K562 (cell line): ENCODE measurements around the gene YAF2. TPM values are rescaled to one million over a fixed set of nuclear protein-coding genes. Genes with fewer than 3 reads are reported as not detected.

Experiments used
- ATF1 ChIP-seq, 2 experiments: fragments of 450-650 bp in 1 of 2; IDR thresholded peaks; 2 replicates each; pipeline ENCODE4 v1.6.1; 2016; ENCODE audit warnings: missing compliant biosample characterization in 1 of 2, missing genetic modification characterization in 1 of 2
- CEBPB ChIP-seq: fragments of 450-650 bp; IDR thresholded peaks from 2 replicates; pipeline ENCODE4 v1.6.1; 2016; ENCODE audit warnings: missing genetic modification characterization, missing compliant biosample characterization
- EP300 ChIP-seq: IDR thresholded peaks from 2 replicates; pipeline ENCODE4 v1.6.1; 2012; ENCODE audit warnings: low read length, improper control_type of control experiment
- ETV5 ChIP-seq: sonication (generic); formaldehyde crosslinking; IDR thresholded peaks from 2 replicates; pipeline ENCODE4 v1.4.0; 2020; ENCODE audit warnings: low read depth, mild to moderate bottlenecking, missing genetic modification reagents
- GABPB2 ChIP-seq: fragments of 250-450 bp; sonication (Bioruptor Pico); conservative IDR thresholded peaks from 2 replicates; pipeline ENCODE4 v1.5.1; 2021; ENCODE audit warnings: mild to moderate bottlenecking
- KAT2B ChIP-seq: IDR thresholded peaks from one replicate; pipeline ENCODE4 v1.6.1; 2012; ENCODE audit warnings: low read depth, mild to moderate bottlenecking, control low read depth, inconsistent platforms, low read length, moderate library complexity
- MTA2 ChIP-seq: fragments of 450-650 bp; IDR thresholded peaks from 2 replicates; pipeline ENCODE4 v1.6.1; 2016; ENCODE audit warnings: low read depth
- NRF1 ChIP-seq, 2 experiments: fragments of 450-650 bp; IDR thresholded peaks in 1 of 2; conservative IDR thresholded peaks in 1 of 2; 2 replicates each; pipeline ENCODE4 v1.6.1; 2014; ENCODE audit warnings: mild to moderate bottlenecking in 2 of 2
- OTX1 ChIP-seq: fragments of 450-650 bp; formaldehyde crosslinking; IDR thresholded peaks from 2 replicates; pipeline ENCODE4 v1.4.0; 2022; ENCODE audit warnings: mild to moderate bottlenecking
- POLR2AphosphoS2 ChIP-seq: IDR thresholded peaks from 2 replicates; pipeline ENCODE4 v1.6.1; 2012; ENCODE audit warnings: low read length, improper control_type of control experiment
- RCOR1 ChIP-seq, 2 experiments: IDR thresholded peaks; 2 replicates each; pipeline ENCODE4 v1.6.1; 2012; ENCODE audit warnings: low read depth in 2 of 2, low read length in 2 of 2, borderline replicate concordance in 1 of 2, improper control_type of control experiment in 1 of 2
- SMAD3 ChIP-seq: fragments of 450-650 bp; formaldehyde crosslinking; conservative IDR thresholded peaks from 2 replicates; pipeline ENCODE4 v1.4.0; 2020; ENCODE audit warnings: mild to moderate bottlenecking
- TEAD2 ChIP-seq: fragments of 450-650 bp; IDR thresholded peaks from 2 replicates; pipeline ENCODE4 v1.6.1; 2016; ENCODE audit warnings: missing genetic modification characterization, control low read depth, missing compliant biosample characterization
- ZNF184 ChIP-seq: sonication (generic); formaldehyde crosslinking; IDR thresholded peaks from 2 replicates; pipeline ENCODE4 v1.5.0; 2020; ENCODE audit warnings: missing genetic modification reagents
- polyA plus RNA-seq, 8 experiments: library from polyadenylated mRNA; depleted of rRNA in 4 of 8; stranded (reverse) in 5 of 8; unstranded in 3 of 8; fragments of >200 nt; fragmentation: Nextera tagmentation in 2 of 8; fragmentation: Illumina TruSeq in 1 of 8; extraction: Ambion mirVana in 2 of 8; extraction: Trizol in 1 of 8; gene quantifications; 2 replicates each; pipeline versions ENCODE4 v1.2.1 to v1.2.3, GENCODE V29; 2011 to 2014; ENCODE audit warnings: inconsistent platforms in 1 of 8, missing spikeins in 1 of 8
- total RNA-seq, 7 experiments: library from RNA; depleted of rRNA in 6 of 7; stranded (reverse); fragments of >200 nt in 6 of 7; fragmentation: Illumina TruSeq in 2 of 7; extraction: Trizol in 2 of 7; gene quantifications; 2 replicates each; pipeline versions ENCODE4 v1.2.1 to v1.2.3, GENCODE V29; 2011 to 2021; ENCODE audit warnings: low replicate concordance in 1 of 7
- TF ChIP-seq, protein P1 (sequence below): fragments of 450-650 bp; IDR thresholded peaks from 2 replicates; pipeline ENCODE4 v1.6.1; 2016; ENCODE audit warnings: low read depth, mild to moderate bottlenecking, moderate library complexity
- TF ChIP-seq, protein P2 (sequence below): fragments of 250-450 bp; sonication (Bioruptor Pico); IDR thresholded peaks from 2 replicates; pipeline ENCODE4 v1.8.0; 2022; ENCODE audit warnings: inconsistent platforms, mild to moderate bottlenecking, moderate library complexity, borderline replicate concordance
- TF ChIP-seq, protein P3 (sequence below): sonication (generic); formaldehyde crosslinking; IDR thresholded peaks from 2 replicates; pipeline ENCODE4 v1.8.1; 2022; ENCODE audit warnings: missing genetic modification reagents
- TF ChIP-seq, protein P4 (sequence below): fragments of 450-650 bp; formaldehyde crosslinking; conservative IDR thresholded peaks from 2 replicates; pipeline ENCODE4 v1.4.0; 2022; ENCODE audit warnings: mild to moderate bottlenecking, missing genetic modification characterization
- TF ChIP-seq, protein P5 (sequence below): fragments of 200-800 bp; sonication (Bioruptor generic); IDR thresholded peaks from 2 replicates; pipeline ENCODE4 v1.6.1; 2017; ENCODE audit warnings: missing genetic modification characterization, missing compliant biosample characterization
- TF ChIP-seq, protein P6 (sequence below), 2 experiments: fragments of 200-800 bp in 1 of 2; sonication (Bioruptor generic) in 1 of 2; sonication (generic) in 1 of 2; formaldehyde crosslinking in 1 of 2; IDR thresholded peaks in 1 of 2; conservative IDR thresholded peaks in 1 of 2; 2 replicates each; pipeline versions ENCODE4 v1.5.0 to v1.6.1; 2016 to 2020; ENCODE audit warnings: missing compliant biosample characterization in 1 of 2, missing genetic modification characterization in 1 of 2, missing genetic modification reagents in 1 of 2

YAF2 gene
- total and polyA plus RNA-seq, 9 of the 15 experiments (the other 6 are each of a cell fraction or from before 2014, with no cell fraction given), result 10.6 to 26.4 (median 21.3) TPM

DNA sequence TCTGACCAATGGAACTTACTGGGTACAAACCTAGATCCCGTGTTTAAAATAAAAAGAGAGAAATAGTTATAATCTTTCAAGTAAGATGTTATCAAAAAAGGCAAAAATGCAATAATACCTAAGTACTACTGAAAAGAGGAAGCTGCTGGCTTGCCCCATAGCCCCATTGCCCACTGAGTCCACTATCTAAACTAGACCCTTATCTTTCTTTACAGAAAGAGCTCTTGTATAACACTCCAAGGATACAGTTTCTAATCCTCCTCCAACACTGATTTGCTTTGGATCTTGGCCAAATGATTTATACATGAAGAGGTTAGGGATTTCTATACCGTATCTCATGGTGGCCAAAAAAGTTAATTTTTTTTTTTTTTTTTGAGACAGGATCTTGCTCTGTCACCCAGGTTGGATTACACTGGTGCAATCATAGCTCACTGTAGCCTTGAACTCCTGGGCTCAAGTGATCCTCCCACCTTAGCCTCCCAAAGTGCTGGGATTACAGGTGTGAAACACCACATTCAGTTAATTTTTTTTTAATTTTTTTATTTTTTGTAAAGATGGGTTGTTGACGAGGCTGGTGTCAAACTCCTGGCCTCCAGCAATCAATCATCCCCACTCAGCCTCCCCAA is 96.0 kb downstream of the YAF2 start (continued):
- TF ChIP-seq, protein P1, sequence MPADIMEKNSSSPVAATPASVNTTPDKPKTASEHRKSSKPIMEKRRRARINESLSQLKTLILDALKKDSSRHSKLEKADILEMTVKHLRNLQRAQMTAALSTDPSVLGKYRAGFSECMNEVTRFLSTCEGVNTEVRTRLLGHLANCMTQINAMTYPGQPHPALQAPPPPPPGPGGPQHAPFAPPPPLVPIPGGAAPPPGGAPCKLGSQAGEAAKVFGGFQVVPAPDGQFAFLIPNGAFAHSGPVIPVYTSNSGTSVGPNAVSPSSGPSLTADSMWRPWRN, result peak; percentile 67; the same call in 1 of the 2 replicates
- TF ChIP-seq SMAD3 (CRISPR knock-in tag) (no peak), TEAD2 (no peak), RCOR1 (IDR thresholded peaks at IDR 0.05; ENCODE audit: borderline replicate concordance in 1 of 2, low read depth in 2 of 2, low read length in 2 of 2) (peak; percentile 73 to 98; a peak in 3 of 4 replicates), MTA2 (0 out of 2 replicates have a peak, but pooled peaks have one; percentile 26), POLR2AphosphoS2 (no peak), NRF1 (conservative IDR thresholded peaks at IDR 0.05 in 1 of 2, IDR thresholded peaks at IDR 0.05 in 1 of 2) (no peak), EP300 (peak; percentile 36; the same call in 1 of the 2 replicates), ATF1 (CRISPR knock-in tag; IDR thresholded peaks at IDR 0.05) (no peak), ATF1 (tag; IDR thresholded peaks at IDR 0.05) (no peak), GABPB2 (CRISPR knock-in tag) (no peak), CEBPB (tag) (peak; percentile 16; the same call in 1 of the 2 replicates), ETV5 (CRISPR knock-in tag) (no peak), KAT2B (no peak), OTX1 (CRISPR knock-in tag) (no peak), ZNF184 (CRISPR knock-in tag) (no peak)
- TF ChIP-seq, protein P2, sequence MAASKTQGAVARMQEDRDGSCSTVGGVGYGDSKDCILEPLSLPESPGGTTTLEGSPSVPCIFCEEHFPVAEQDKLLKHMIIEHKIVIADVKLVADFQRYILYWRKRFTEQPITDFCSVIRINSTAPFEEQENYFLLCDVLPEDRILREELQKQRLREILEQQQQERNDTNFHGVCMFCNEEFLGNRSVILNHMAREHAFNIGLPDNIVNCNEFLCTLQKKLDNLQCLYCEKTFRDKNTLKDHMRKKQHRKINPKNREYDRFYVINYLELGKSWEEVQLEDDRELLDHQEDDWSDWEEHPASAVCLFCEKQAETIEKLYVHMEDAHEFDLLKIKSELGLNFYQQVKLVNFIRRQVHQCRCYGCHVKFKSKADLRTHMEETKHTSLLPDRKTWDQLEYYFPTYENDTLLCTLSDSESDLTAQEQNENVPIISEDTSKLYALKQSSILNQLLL, result no peak
- TF ChIP-seq, protein P3, sequence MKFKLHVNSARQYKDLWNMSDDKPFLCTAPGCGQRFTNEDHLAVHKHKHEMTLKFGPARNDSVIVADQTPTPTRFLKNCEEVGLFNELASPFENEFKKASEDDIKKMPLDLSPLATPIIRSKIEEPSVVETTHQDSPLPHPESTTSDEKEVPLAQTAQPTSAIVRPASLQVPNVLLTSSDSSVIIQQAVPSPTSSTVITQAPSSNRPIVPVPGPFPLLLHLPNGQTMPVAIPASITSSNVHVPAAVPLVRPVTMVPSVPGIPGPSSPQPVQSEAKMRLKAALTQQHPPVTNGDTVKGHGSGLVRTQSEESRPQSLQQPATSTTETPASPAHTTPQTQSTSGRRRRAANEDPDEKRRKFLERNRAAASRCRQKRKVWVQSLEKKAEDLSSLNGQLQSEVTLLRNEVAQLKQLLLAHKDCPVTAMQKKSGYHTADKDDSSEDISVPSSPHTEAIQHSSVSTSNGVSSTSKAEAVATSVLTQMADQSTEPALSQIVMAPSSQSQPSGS, result no peak
- TF ChIP-seq, protein P4, sequence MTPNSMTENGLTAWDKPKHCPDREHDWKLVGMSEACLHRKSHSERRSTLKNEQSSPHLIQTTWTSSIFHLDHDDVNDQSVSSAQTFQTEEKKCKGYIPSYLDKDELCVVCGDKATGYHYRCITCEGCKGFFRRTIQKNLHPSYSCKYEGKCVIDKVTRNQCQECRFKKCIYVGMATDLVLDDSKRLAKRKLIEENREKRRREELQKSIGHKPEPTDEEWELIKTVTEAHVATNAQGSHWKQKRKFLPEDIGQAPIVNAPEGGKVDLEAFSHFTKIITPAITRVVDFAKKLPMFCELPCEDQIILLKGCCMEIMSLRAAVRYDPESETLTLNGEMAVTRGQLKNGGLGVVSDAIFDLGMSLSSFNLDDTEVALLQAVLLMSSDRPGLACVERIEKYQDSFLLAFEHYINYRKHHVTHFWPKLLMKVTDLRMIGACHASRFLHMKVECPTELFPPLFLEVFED (CRISPR knock-in tag), result no peak
- TF ChIP-seq, protein P5, sequence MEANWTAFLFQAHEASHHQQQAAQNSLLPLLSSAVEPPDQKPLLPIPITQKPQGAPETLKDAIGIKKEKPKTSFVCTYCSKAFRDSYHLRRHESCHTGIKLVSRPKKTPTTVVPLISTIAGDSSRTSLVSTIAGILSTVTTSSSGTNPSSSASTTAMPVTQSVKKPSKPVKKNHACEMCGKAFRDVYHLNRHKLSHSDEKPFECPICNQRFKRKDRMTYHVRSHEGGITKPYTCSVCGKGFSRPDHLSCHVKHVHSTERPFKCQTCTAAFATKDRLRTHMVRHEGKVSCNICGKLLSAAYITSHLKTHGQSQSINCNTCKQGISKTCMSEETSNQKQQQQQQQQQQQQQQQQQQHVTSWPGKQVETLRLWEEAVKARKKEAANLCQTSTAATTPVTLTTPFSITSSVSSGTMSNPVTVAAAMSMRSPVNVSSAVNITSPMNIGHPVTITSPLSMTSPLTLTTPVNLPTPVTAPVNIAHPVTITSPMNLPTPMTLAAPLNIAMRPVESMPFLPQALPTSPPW (CRISPR knock-in tag), result peak; percentile 54; the same call in 1 of the 2 replicates
- TF ChIP-seq, protein P6, sequence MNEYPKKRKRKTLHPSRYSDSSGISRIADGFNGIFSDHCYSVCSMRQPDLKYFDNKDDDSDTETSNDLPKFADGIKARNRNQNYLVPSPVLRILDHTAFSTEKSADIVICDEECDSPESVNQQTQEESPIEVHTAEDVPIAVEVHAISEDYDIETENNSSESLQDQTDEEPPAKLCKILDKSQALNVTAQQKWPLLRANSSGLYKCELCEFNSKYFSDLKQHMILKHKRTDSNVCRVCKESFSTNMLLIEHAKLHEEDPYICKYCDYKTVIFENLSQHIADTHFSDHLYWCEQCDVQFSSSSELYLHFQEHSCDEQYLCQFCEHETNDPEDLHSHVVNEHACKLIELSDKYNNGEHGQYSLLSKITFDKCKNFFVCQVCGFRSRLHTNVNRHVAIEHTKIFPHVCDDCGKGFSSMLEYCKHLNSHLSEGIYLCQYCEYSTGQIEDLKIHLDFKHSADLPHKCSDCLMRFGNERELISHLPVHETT (CRISPR knock-in tag; conservative IDR thresholded peaks at IDR 0.05 in 1 of 2, IDR thresholded peaks at IDR 0.05 in 1 of 2), result no peak
